ENCODE measurements around the gene CPEB2. TPM values are rescaled to one million over a fixed set of nuclear protein-coding genes. Genes with fewer than 3 reads are reported as not detected.

The CPEB2 gene
- total and polyA plus RNA-seq, 8 donors = 8.4 to 27.7 (median 12.2) TPM

DNA sequence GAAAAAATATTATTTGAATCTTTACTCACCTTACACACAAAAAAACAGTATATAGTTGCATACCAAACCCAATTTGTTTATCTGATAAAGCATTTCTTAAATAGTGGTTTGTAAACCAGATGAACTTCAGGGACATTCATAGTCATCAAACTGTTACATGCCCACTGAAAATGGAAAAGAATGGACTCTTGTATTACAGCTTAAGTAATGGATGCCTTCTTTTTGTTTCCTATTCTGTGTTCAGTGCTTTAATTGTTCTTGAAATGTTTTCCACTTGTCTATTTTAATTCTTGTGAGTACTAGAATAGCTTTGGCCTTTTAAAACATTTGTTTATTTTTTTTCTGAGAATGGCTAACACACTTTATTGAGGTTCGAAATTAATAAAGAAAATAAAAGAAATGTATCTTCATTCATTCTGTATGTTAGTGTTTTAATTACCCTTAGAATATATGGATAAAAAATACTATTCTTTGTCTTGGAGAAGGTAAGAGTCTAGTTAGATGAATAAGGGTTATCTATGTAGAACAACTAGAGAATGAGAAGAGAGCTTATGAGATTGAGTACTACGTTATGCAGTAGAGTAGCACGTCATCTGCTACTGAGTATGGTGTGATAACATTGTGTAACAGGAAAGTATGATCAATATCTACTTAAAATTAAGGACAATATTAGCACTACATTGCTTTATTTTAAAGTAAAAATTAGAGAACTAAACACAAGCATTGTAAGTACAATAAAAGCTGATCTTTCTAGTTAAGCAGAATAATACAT, 9.9 kb downstream of the CPEB2 start:
- no peak for ATAC-seq
- no peak overlapping the region for H3K4me3 ChIP-seq
- intact Hi-C loops (cut with DNase I) = no loop called here
- DNase-seq = no peak
- H3K36me3 ChIP-seq = peaks cover 0 to 50% of the 10 kb centered on the region in 2 donors
- no peak overlapping the region for H3K27ac ChIP-seq
- TF ChIP-seq CTCF (IDR thresholded peaks at IDR 0.05) = no peak
- no peaks in the 10 kb centered on the region for H3K9me3 ChIP-seq
- H3K4me1 ChIP-seq = peaks cover 0 to 21% of the 10 kb centered on the region in 2 donors
- no peaks in the 10 kb centered on the region for H3K27me3 ChIP-seq

GRCh38 chr4:15013585-15013984, 11.3 kb downstream of the CPEB2 start:
- no peak overlapping the region for H3K27ac ChIP-seq
- no peaks in the 10 kb centered on the region for H3K9me3 ChIP-seq
- H3K4me1 ChIP-seq = peaks cover 0 to 25% of the 10 kb centered on the region in 2 donors
- DNase-seq (no peak), ATAC-seq (no peak)
- H3K36me3 ChIP-seq = peaks cover 0 to 53% of the 10 kb centered on the region in 2 donors
- H3K27me3 ChIP-seq = no peaks in the 10 kb centered on the region
- no peak for TF ChIP-seq CTCF (IDR thresholded peaks at IDR 0.05)
- intact Hi-C loops (cut with DNase I) = no loop called here
- no peak overlapping the region for H3K4me3 ChIP-seq

GRCh38 chr4:15015170-15015569, 12.9 kb downstream of the CPEB2 start:
- H3K4me3 ChIP-seq = no peak overlapping the region
- ATAC-seq (no peak), DNase-seq (no peak)
- no peaks in the 10 kb centered on the region for H3K27me3 ChIP-seq
- H3K27ac ChIP-seq = no peak overlapping the region
- no peaks in the 10 kb centered on the region for H3K9me3 ChIP-seq
- H3K36me3 ChIP-seq = peaks cover 0 to 49% of the 10 kb centered on the region in 2 donors
- peaks cover 0 to 16% of the 10 kb centered on the region in 2 donors for H3K4me1 ChIP-seq
- intact Hi-C loops (cut with DNase I) = no loop called here
- TF ChIP-seq CTCF (IDR thresholded peaks at IDR 0.05) = no peak

- peaks cover 0 to 38% of the 10 kb centered on the region in 2 donors for H3K4me1 ChIP-seq
These were observed 16.1 kb downstream of the CPEB2 start for GRCh38 chr4:15018361-15018760.

More at GRCh38 chr4:15018361-15018760, 16.1 kb downstream of the CPEB2 start:
- no peak for TF ChIP-seq CTCF (IDR thresholded peaks at IDR 0.05)
- Histone ChIP-seq H3K27ac (peak overlapping the region in 1 of 2 donors; percentile 20), H3K27me3 (no peaks in the 10 kb centered on the region), H3K4me3 (no peak overlapping the region), H3K36me3 (peaks cover 0 to 41% of the 10 kb centered on the region in 2 donors), H3K9me3 (no peaks in the 10 kb centered on the region)
- DNase-seq = no peak
- no peak for ATAC-seq
- intact Hi-C loops (cut with DNase I) = no loop called here
